ENCODE results near the gene MAPRE2. TPM values are rescaled to one million over a fixed set of nuclear protein-coding genes. Genes with fewer than 3 reads are reported as not detected.
A peak's percentile ranks its signal among the peaks of the same experiment; 100 is the strongest.

Gene MAPRE2
- total and polyA plus RNA-seq, 7 donors = 3.3 to 83.4 (median 57.3) TPM

GRCh38 chr18:35089891-35090550, 48.8 kb downstream of the MAPRE2 start:
- WGBS, 3 donors = 43 to 86% (median 62%) methylated on average over 4 of the region's 4 CpGs
- TF ChIP-seq, protein P1, sequence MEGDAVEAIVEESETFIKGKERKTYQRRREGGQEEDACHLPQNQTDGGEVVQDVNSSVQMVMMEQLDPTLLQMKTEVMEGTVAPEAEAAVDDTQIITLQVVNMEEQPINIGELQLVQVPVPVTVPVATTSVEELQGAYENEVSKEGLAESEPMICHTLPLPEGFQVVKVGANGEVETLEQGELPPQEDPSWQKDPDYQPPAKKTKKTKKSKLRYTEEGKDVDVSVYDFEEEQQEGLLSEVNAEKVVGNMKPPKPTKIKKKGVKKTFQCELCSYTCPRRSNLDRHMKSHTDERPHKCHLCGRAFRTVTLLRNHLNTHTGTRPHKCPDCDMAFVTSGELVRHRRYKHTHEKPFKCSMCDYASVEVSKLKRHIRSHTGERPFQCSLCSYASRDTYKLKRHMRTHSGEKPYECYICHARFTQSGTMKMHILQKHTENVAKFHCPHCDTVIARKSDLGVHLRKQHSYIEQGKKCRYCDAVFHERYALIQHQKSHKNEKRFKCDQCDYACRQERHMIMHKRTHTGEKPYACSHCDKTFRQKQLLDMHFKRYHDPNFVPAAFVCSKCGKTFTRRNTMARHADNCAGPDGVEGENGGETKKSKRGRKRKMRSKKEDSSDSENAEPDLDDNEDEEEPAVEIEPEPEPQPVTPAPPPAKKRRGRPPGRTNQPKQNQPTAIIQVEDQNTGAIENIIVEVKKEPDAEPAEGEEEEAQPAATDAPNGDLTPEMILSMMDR (IDR thresholded peaks at IDR 0.05) = no peak
- intact Hi-C loops (cut with DNase I) = loop anchor here in 1 of 2 donors (5.0 kb wide), 1 partner anchor 32 kb away; no protein-coding TSS in a partner anchor
- H3K9me3 ChIP-seq = no peaks in the 10 kb centered on the region
- H3K27me3 ChIP-seq (ENCODE audit: insufficient read depth in 3 of 3, low read length in 2 of 3) = no peaks in the 10 kb centered on the region
- H3K36me3 ChIP-seq (ENCODE audit: insufficient read depth in 1 of 2, low read depth in 1 of 2) = no peaks in the 10 kb centered on the region
- peaks cover 35% of the 10 kb centered on the region for H3K4me1 ChIP-seq
- no peak overlapping the region for H3K27ac ChIP-seq
- ATAC-seq (no peak), DNase-seq (no peak)
- H3K4me3 ChIP-seq = no peak overlapping the region

DNA sequence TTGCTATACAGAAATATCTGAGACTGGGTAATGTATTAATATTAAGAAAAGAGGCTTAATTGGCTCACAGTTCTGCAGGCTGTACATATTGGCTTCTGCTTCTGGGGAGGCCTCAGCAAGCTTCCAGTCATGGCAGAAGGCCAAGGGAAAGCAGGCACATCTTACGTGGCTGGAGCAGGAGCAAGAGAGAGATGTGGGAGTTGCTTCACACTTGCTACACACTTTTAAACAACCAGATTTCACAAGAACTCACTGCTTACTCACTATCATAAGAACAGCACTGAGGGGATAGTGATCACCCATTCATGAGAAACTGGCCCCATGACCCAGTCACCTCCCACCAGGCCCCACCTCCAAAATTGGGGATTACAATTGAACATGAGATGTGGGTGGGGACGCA, 50.6 kb downstream of the MAPRE2 start:
- ATAC-seq (peak; percentile 9 to 80 (median 77)), DNase-seq (peak; percentile 19 to 50)
- 65 to 86% (median 66%) methylated on average over 2 of the region's 2 CpGs for WGBS, 3 donors
- Histone ChIP-seq H3K27ac (no peak overlapping the region), H3K27me3 (ENCODE audit: insufficient read depth in 3 of 3, low read length in 2 of 3) (no peaks in the 10 kb centered on the region), H3K36me3 (ENCODE audit: insufficient read depth in 1 of 2, low read depth in 1 of 2) (no peaks in the 10 kb centered on the region), H3K4me1 (peaks cover 18% of the 10 kb centered on the region), H3K9me3 (no peaks in the 10 kb centered on the region), H3K4me3 (no peak overlapping the region)
- intact Hi-C loops (cut with DNase I) = no loop called here
- TF ChIP-seq, protein P1 (IDR thresholded peaks at IDR 0.05) = no peak

DNA sequence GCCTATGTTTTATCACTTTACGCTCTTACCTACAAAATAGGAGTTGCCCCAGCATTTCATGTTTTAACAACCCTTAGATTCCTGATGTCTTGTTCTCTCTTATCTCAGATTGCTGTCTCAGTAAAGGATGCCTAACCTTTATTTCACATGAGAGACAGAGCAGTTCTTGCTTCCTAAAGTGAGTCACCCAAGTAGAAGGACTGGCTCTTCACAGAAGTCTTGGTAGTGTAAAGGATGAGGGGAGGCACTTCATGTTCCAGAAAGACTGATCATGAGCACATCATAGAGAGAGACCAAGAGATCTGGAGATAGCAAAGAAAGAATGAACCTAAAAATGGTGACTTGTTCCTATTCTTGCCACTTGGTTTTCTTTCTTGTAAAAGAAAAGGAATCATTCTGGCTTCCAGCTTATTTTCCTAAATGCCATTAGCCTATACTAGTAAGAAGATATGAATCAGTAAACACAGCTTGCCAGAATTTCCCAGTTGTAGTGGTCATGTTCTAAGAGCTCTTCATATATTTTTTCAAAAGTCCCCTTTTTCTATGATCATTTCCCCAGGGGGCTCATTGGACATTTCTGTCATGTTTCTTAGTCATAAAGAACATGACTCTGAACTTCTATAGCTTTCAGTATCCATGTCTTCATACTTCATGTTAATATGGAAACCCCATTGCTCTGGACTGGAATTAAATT, 54.9 kb downstream of the MAPRE2 start:
- WGBS, 3 donors = 97 to 100% (median 99%) methylated on average over 1 of the region's 1 CpG
- intact Hi-C loops (cut with DNase I) = no loop called here
- ATAC-seq = peak in 1 of 4 donors; percentile 57

GRCh38 chr18:35096677-35097011, 55.4 kb downstream of the MAPRE2 start:
- Histone ChIP-seq H3K9me3 (no peaks in the 10 kb centered on the region), H3K36me3 (ENCODE audit: insufficient read depth in 1 of 2, low read depth in 1 of 2) (peaks cover 0 to 33% of the 10 kb centered on the region in 2 donors), H3K27me3 (ENCODE audit: insufficient read depth in 3 of 3, low read length in 2 of 3) (no peaks in the 10 kb centered on the region), H3K4me1 (no peaks in the 10 kb centered on the region), H3K4me3 (no peak overlapping the region), H3K27ac (no peak overlapping the region)
- no peak for DNase-seq
- TF ChIP-seq, protein P1 (IDR thresholded peaks at IDR 0.05) = no peak
- no peak for ATAC-seq
- intact Hi-C loops (cut with DNase I) = no loop called here

More for the DNA sequence above, 54.9 kb downstream of the MAPRE2 start:
- Histone ChIP-seq H3K4me3 (no peak overlapping the region), H3K27me3 (ENCODE audit: insufficient read depth in 3 of 3, low read length in 2 of 3) (no peaks in the 10 kb centered on the region), H3K36me3 (ENCODE audit: insufficient read depth in 1 of 2, low read depth in 1 of 2) (peaks cover 0 to 28% of the 10 kb centered on the region in 2 donors), H3K9me3 (no peaks in the 10 kb centered on the region), H3K27ac (no peak overlapping the region), H3K4me1 (no peaks in the 10 kb centered on the region)
- no peak for DNase-seq
- TF ChIP-seq, protein P1 (IDR thresholded peaks at IDR 0.05) = no peak

Measured in psoas muscle (tissue), 8 donors.